ENCODE data around the gene WWOX.

WWOX gene

DNA sequence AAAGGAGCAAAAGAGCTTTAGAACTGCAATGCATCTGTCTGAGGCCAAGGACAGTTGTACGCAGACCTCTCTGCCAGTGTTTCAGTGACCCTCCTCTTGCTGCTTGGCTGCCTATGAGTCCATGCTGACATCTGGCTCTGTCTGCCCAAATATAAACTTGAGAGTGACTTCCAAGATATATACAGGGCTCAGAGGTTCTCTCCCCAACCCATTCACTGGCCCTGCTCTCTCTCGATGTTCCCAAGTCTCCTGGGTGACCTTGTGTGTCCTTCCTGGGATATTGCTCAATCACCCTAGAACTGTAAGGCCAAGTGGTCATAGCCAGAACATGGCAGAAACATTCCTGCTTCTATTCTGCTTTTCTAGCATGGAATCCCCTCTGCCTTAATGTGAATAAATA is 716.3 kb downstream of the WWOX start:
- Histone ChIP-seq H3K36me3 (ENCODE audit: control insufficient read depth, insufficient read depth, low read length) (no peaks in the 10 kb centered on the region), H3K4me3 (ENCODE audit: low read length) (no peak overlapping the region), H3K9ac (ENCODE audit: low read length) (no peak overlapping the region), H3K4me1 (ENCODE audit: control insufficient read depth, insufficient read depth, low read length) (peaks cover 7% of the 10 kb centered on the region), H3K9me3 (ENCODE audit: control insufficient read depth, low read length) (no peaks in the 10 kb centered on the region), H3K27me3 (ENCODE audit: control insufficient read depth, insufficient read depth, low read length) (no peaks in the 10 kb centered on the region)

DNA sequence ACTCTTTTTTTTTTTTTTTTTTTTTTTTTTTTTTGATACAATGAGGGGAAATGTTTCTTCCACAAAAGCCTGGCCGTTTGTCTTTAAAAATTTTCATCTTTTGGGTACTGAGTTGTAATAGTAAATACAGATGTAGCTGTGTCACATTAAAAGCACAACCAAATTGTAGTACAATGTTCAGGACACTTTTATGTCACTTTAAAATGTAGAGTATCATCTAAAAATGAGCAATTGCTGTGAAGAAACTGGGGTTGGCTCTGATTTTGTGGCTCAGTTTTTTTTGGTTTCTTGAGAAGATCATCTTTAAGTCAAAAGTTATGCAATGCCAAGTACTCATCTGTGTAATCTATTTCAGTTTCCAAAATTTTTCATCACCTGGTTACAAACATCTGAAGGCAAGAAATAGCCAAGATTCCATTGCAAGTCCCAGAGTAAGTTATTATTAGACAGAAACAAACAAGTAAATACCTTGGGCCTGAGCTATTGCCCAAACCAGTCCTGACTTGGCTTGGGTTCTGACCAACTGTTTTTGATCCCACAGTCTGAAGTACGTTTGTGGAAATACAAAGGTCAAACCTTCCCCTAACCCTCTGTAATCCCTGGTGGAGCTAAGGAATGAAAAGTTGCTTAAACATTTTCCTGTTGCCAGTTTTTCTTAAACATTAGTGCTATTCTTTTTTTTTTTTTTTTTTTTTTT is 717.2 kb downstream of the WWOX start:
- Histone ChIP-seq H3K9me3 (ENCODE audit: control insufficient read depth, low read length) (no peaks in the 10 kb centered on the region), H3K36me3 (ENCODE audit: control insufficient read depth, insufficient read depth, low read length) (no peaks in the 10 kb centered on the region), H3K4me3 (ENCODE audit: low read length) (no peak overlapping the region), H3K4me1 (ENCODE audit: control insufficient read depth, insufficient read depth, low read length) (peaks cover 7% of the 10 kb centered on the region), H3K9ac (ENCODE audit: low read length) (no peak overlapping the region), H3K27me3 (ENCODE audit: control insufficient read depth, insufficient read depth, low read length) (no peaks in the 10 kb centered on the region)

DNA sequence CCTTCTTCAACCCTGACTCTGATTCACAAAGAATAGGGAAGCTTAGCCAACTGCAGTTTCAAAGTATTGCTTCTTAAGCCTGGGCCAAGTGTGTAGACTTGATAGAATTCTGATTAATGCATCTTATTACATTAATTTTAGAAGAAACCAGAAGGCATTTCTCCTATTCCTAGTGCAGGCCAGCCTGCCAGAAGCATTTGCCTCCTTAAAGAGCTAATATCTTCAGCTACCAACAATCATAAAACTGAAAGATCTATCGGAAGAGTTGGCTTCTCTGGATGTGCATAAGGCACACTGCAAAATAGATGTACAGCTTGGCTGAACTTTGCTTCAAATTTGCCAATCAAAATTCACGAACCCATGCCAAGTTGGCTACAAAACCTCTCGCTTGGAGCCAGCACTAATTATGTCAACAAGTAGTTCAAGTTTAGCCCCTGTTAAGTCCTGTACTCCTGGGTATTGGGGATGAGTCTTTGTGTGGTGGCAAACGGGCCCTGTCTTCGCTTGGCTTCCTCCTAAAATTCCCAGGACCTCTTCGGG is 717.8 kb downstream of the WWOX start:
- Histone ChIP-seq H3K36me3 (ENCODE audit: control insufficient read depth, insufficient read depth, low read length) (no peaks in the 10 kb centered on the region), H3K27me3 (ENCODE audit: control insufficient read depth, insufficient read depth, low read length) (no peaks in the 10 kb centered on the region), H3K4me3 (ENCODE audit: low read length) (no peak overlapping the region), H3K4me1 (ENCODE audit: control insufficient read depth, insufficient read depth, low read length) (peaks cover 7% of the 10 kb centered on the region), H3K9me3 (ENCODE audit: control insufficient read depth, low read length) (no peaks in the 10 kb centered on the region), H3K9ac (ENCODE audit: low read length) (no peak overlapping the region)

DNA sequence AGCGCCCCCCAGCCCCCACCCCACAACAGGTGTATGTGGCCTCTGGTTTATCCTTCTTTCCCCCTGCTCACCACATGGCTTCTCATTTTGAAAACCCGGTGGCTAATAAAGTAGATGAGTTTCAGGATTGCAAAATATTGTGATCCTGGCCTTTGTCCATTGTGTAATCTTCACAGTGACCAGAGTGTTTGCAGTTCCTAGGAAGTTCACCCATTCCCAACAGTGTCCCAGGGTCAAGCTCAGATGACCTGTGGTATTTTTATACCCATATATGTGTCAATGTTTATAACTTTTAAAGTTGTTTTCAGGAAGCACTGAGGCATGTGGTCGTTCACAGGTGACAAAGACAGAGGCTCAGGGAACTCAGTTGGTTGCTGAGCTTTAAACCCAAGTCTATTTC is 721.9 kb downstream of the WWOX start:
- Histone ChIP-seq H3K27me3 (ENCODE audit: control insufficient read depth, insufficient read depth, low read length) (no peaks in the 10 kb centered on the region), H3K4me3 (ENCODE audit: low read length) (no peak overlapping the region), H3K9me3 (ENCODE audit: control insufficient read depth, low read length) (no peaks in the 10 kb centered on the region), H3K36me3 (ENCODE audit: control insufficient read depth, insufficient read depth, low read length) (no peaks in the 10 kb centered on the region), H3K9ac (ENCODE audit: low read length) (no peak overlapping the region), H3K4me1 (ENCODE audit: control insufficient read depth, insufficient read depth, low read length) (peaks cover 7% of the 10 kb centered on the region)

DNA sequence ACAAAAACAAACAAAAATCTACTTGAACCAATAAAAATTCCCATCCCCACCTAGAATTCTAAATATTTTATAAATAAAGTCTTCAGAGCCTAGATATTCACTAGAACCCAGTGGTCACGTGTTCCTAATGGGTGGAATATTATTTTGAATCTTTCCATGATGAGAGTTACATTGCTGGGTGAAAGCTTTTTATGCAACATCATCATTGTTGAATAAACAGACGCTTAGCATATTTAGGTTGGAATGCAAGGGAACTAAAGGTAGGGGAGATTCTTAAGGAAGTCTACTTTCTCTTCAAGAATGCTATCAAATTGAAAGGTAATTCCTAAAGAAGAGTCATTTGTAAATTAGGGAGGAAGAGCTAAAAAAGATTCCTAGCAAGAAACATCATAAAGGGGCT is 723.1 kb downstream of the WWOX start:
- H3K9ac ChIP-seq (ENCODE audit: low read length) = no peak overlapping the region
- H3K4me3 ChIP-seq (ENCODE audit: low read length) = no peak overlapping the region
- no peaks in the 10 kb centered on the region for H3K27me3 ChIP-seq (ENCODE audit: control insufficient read depth, insufficient read depth, low read length)
- H3K9me3 ChIP-seq (ENCODE audit: control insufficient read depth, low read length) = no peaks in the 10 kb centered on the region
- H3K4me1 ChIP-seq (ENCODE audit: control insufficient read depth, insufficient read depth, low read length) = peaks cover 4% of the 10 kb centered on the region
- H3K36me3 ChIP-seq (ENCODE audit: control insufficient read depth, insufficient read depth, low read length) = no peaks in the 10 kb centered on the region

DNA sequence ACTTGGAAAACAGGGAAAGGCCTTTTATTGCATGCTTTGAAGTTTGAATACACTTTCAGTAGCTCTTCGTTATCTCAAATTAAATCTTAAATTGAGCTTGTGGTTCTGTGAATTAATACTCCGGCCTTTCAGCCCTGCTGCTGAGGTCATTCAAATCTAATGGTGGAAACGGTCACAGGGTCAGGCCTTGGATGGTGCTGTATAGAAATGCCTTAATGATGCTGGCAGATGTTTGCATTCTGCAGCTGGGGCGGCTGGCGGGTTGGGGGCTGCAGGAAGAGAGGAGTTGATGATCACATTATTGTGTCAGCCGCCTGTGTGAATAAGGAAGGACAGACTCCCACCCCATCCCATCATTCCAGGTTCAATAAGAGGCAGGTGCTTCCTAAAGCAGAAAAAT is 723.6 kb downstream of the WWOX start:
- Histone ChIP-seq H3K4me1 (ENCODE audit: control insufficient read depth, insufficient read depth, low read length) (no peaks in the 10 kb centered on the region), H3K36me3 (ENCODE audit: control insufficient read depth, insufficient read depth, low read length) (no peaks in the 10 kb centered on the region), H3K27me3 (ENCODE audit: control insufficient read depth, insufficient read depth, low read length) (no peaks in the 10 kb centered on the region)

DNA sequence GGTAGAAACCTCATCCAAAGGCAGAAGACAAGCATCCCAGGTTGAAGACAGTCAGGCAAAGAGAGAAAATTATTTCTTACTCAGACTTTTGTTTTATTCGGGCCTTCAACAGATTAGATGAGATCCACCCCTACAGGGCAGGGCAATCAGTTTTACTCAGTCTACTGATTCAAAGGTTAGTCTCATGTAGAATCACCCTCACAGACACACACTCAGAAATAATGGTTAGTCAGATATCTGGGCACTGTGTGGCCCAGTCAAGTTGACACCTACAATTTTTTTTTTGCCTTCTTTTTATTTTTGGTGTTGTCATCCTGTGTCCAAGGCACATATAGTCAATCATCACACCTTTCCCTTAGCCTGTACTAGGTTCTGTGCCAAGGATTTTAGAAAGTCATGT is 729.8 kb downstream of the WWOX start:
- no peaks in the 10 kb centered on the region for H3K9me3 ChIP-seq (ENCODE audit: control insufficient read depth, low read length)
- H3K9ac ChIP-seq (ENCODE audit: low read length) = no peak overlapping the region
- no peaks in the 10 kb centered on the region for H3K27me3 ChIP-seq (ENCODE audit: control insufficient read depth, insufficient read depth, low read length)
- H3K4me3 ChIP-seq (ENCODE audit: low read length) = no peak overlapping the region
- H3K4me1 ChIP-seq (ENCODE audit: control insufficient read depth, insufficient read depth, low read length) = no peaks in the 10 kb centered on the region
- no peaks in the 10 kb centered on the region for H3K36me3 ChIP-seq (ENCODE audit: control insufficient read depth, insufficient read depth, low read length)

More for the DNA sequence above, 723.6 kb downstream of the WWOX start:
- H3K9me3 ChIP-seq (ENCODE audit: control insufficient read depth, low read length) = no peaks in the 10 kb centered on the region
- no peak overlapping the region for H3K4me3 ChIP-seq (ENCODE audit: low read length)
- no peak overlapping the region for H3K9ac ChIP-seq (ENCODE audit: low read length)

DNA sequence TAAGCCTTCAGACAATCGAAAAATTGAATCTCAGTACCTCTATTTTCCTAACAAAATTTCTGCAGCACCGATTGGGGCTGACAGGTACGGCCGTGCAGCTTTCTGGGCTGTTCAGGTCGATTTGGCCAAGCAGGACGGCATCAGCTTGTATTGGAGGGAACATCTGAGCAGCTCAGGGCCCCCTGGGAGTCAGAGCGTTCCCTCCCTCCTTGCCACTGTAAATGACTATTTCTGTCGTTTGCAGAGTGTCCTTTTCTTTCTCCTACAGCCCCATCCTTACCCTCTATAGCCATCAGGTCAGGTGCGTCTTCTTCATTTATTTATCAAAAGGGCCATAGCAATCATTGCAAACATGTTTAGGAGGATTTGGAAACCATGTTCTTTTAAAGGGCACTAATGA is 731.1 kb downstream of the WWOX start:
- H3K36me3 ChIP-seq (ENCODE audit: control insufficient read depth, insufficient read depth, low read length) = no peaks in the 10 kb centered on the region
- no peaks in the 10 kb centered on the region for H3K27me3 ChIP-seq (ENCODE audit: control insufficient read depth, insufficient read depth, low read length)
- H3K9ac ChIP-seq (ENCODE audit: low read length) = no peak overlapping the region
- H3K9me3 ChIP-seq (ENCODE audit: control insufficient read depth, low read length) = no peaks in the 10 kb centered on the region
- H3K4me3 ChIP-seq (ENCODE audit: low read length) = no peak overlapping the region
- no peaks in the 10 kb centered on the region for H3K4me1 ChIP-seq (ENCODE audit: control insufficient read depth, insufficient read depth, low read length)

DNA sequence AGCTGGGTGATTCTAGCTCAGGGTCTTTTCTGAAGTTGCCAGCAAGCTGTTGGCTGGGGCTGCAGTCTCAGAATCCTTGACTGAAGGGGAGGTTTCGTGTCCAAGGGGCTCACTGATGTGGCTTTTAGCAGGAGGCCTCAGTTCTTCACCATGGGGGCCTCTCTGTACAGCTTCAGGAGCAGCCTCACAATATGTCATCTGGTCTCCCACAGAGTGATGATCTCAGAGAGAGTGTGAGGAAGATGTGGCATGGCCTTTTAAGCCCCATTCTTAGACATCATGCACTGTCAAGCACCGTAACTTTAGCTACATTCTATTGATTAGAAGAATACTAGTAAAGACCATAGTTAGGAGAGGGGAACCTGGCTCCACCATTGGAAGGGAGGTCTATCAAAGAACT is 732.6 kb downstream of the WWOX start:
- Histone ChIP-seq H3K9me3 (ENCODE audit: control insufficient read depth, low read length) (no peaks in the 10 kb centered on the region), H3K36me3 (ENCODE audit: control insufficient read depth, insufficient read depth, low read length) (no peaks in the 10 kb centered on the region), H3K27me3 (ENCODE audit: control insufficient read depth, insufficient read depth, low read length) (no peaks in the 10 kb centered on the region), H3K4me3 (ENCODE audit: low read length) (no peak overlapping the region), H3K9ac (ENCODE audit: low read length) (no peak overlapping the region), H3K4me1 (ENCODE audit: control insufficient read depth, insufficient read depth, low read length) (no peaks in the 10 kb centered on the region)

DNA sequence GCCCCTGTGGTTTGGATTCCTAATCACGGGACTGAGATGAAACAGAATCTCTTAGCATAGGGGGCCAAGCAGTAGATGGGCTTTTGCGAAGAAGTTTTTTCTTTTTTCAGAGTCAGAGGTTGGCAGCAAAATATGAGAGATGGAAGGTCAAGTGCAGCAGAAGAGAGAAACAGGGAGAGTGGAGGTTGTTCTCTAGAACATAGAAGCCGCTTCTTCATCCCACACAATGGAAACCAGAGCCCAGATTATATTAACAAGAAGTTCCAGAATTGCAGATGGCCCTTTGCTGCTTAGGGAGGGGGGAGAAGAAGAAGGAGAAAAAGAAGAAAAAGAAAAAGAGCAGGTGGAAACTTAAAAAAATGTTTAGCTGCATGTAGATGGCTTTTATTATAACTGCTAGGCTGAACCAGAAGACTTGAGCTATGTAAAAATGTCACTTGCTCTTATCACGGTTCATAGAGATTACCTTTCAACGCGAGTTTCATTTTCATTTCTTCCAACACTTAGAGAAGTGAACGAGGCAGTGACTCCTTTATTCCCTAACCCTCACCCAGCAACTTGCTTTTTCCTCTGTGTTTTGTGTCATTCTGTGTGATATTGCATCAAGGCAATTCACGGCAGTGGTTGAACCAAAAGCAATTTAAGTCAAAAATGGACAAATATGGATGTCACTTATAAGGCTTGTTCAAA is 737.5 kb downstream of the WWOX start:
- Histone ChIP-seq H3K4me1 (ENCODE audit: control insufficient read depth, insufficient read depth, low read length) (no peaks in the 10 kb centered on the region), H3K9me3 (ENCODE audit: control insufficient read depth, low read length) (no peaks in the 10 kb centered on the region), H3K36me3 (ENCODE audit: control insufficient read depth, insufficient read depth, low read length) (no peaks in the 10 kb centered on the region), H3K27me3 (ENCODE audit: control insufficient read depth, insufficient read depth, low read length) (no peaks in the 10 kb centered on the region), H3K9ac (ENCODE audit: low read length) (no peak overlapping the region), H3K4me3 (ENCODE audit: low read length) (no peak overlapping the region)

DNA sequence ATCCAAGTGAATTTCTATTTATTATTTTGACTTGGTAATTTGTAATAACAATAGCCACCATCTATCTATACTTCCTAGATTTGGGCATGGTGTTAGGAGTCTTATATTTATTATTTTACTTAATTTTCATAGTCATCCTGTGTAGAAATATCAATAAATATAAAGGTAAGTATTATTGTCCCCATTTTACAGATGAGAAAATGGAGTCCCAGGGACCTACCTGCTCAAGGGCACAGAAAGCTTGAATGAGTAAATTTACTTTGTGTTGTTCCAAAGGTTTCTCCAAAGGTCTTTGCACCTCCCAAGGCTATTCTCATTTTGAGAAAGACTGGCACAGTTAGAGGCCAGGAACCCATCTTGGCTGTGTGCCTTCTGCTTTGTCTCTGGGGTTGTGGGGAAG is 738.3 kb downstream of the WWOX start:
- Histone ChIP-seq H3K4me1 (ENCODE audit: control insufficient read depth, insufficient read depth, low read length) (no peaks in the 10 kb centered on the region), H3K27me3 (ENCODE audit: control insufficient read depth, insufficient read depth, low read length) (no peaks in the 10 kb centered on the region), H3K36me3 (ENCODE audit: control insufficient read depth, insufficient read depth, low read length) (no peaks in the 10 kb centered on the region), H3K9me3 (ENCODE audit: control insufficient read depth, low read length) (no peaks in the 10 kb centered on the region), H3K4me3 (ENCODE audit: low read length) (no peak overlapping the region), H3K9ac (ENCODE audit: low read length) (no peak overlapping the region)

DNA sequence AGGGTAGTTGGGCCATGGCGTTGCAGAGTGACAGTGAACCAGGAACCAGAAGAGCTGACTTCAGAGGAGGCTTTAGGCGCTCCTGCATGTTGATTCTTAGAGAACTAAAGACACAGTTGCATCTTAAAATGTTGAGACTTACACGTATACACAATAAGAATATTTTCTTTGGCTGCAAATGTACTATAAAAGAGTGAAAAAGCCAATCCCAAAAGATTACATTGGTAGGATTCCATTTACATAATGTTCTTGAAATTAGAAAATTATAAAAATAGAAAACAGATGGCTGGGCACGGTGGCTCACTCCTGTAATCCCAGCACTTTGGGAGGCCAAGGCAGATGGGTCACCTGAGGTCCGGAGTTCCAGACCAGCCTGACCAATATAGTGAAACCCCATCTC is 738.8 kb downstream of the WWOX start:
- Histone ChIP-seq H3K9me3 (ENCODE audit: control insufficient read depth, low read length) (no peaks in the 10 kb centered on the region), H3K27me3 (ENCODE audit: control insufficient read depth, insufficient read depth, low read length) (no peaks in the 10 kb centered on the region), H3K4me1 (ENCODE audit: control insufficient read depth, insufficient read depth, low read length) (no peaks in the 10 kb centered on the region), H3K4me3 (ENCODE audit: low read length) (no peak overlapping the region), H3K36me3 (ENCODE audit: control insufficient read depth, insufficient read depth, low read length) (no peaks in the 10 kb centered on the region), H3K9ac (ENCODE audit: low read length) (no peak overlapping the region)

Measured in mucosa of stomach (tissue), 1 donor.